GM12801 (cell line): ENCODE measurements around the gene TSPO2.

Source experiments
- CTCF ChIP-seq: IDR thresholded peaks from one replicate; pipeline ENCODE4 v1.5.1; 2011; ENCODE audit warnings: control low read depth; ENCODE audit not compliant: insufficient read length; ENCODE audit errors: extremely low read depth

The TSPO2 gene

GRCh38 chr6:41073968-41074691 is 31.9 kb downstream of the TSPO2 start:
- no peak for TF ChIP-seq CTCF

GRCh38 chr6:41074692-41075436 is 32.6 kb downstream of the TSPO2 start:
- TF ChIP-seq CTCF = no peak

GRCh38 chr6:41075651-41076626 is 33.7 kb downstream of the TSPO2 start:
- TF ChIP-seq CTCF = no peak

GRCh38 chr6:41077536-41077935 is 35.3 kb downstream of the TSPO2 start:
- no peak for TF ChIP-seq CTCF

GRCh38 chr6:41078101-41078500 is 35.8 kb downstream of the TSPO2 start:
- TF ChIP-seq CTCF = no peak

- no peak for TF ChIP-seq CTCF
Measured at GRCh38 chr6:41079080-41079479, 36.8 kb downstream of the TSPO2 start.

GRCh38 chr6:41080621-41081020 is 38.4 kb downstream of the TSPO2 start:
- TF ChIP-seq CTCF = no peak
